ENCODE data around the gene AXDND1.
"Not testable (repeated sequence)": the region's sequence is repeated elsewhere in the genome, so short reads cannot be mapped to it uniquely, and the experiment has no call there.

Gene AXDND1

GRCh38 chr1:179365342-179366092 lies at the start of gene AXDND1:
Gene AXDND1 (plus strand): TSS chr1:179365971. CDS start chr1:179366510, 539 bp downstream.
- DNase-seq = peak; percentile 93

GRCh38 chr1:179318491-179318890 lies 47.3 kb upstream of the AXDND1 start:
- no peak for DNase-seq

GRCh38 chr1:179321533-179322216 lies 44.1 kb upstream of the AXDND1 start:
- DNase-seq = no peak

- no peak for DNase-seq
Measured at GRCh38 chr1:179322557-179322956, 43.2 kb upstream of the AXDND1 start.

- DNase-seq = no peak
Measured at GRCh38 chr1:179323436-179323835, 42.3 kb upstream of the AXDND1 start.

GRCh38 chr1:179325836-179326235 lies 39.9 kb upstream of the AXDND1 start:
- DNase-seq = no peak

GRCh38 chr1:179326746-179327145 lies 39.0 kb upstream of the AXDND1 start:
- no peak for DNase-seq

GRCh38 chr1:179327196-179327595 lies 38.6 kb upstream of the AXDND1 start:
- DNase-seq = no peak

- no peak for DNase-seq
Measured at GRCh38 chr1:179327679-179328078, 38.1 kb upstream of the AXDND1 start.

GRCh38 chr1:179329862-179330261 lies 35.9 kb upstream of the AXDND1 start:
- DNase-seq = no peak

- DNase-seq = no peak
Measured at GRCh38 chr1:179334440-179334839, 31.3 kb upstream of the AXDND1 start.

GRCh38 chr1:179337288-179337687 lies 28.5 kb upstream of the AXDND1 start:
- DNase-seq = no peak

- DNase-seq = no peak
Measured at GRCh38 chr1:179337942-179338560, 27.7 kb upstream of the AXDND1 start.

- no peak for DNase-seq
Measured at GRCh38 chr1:179340918-179341317, 24.9 kb upstream of the AXDND1 start.

GRCh38 chr1:179341943-179342547 lies 23.7 kb upstream of the AXDND1 start:
- DNase-seq = no peak

GRCh38 chr1:179342740-179343404 lies 22.9 kb upstream of the AXDND1 start:
- no peak for DNase-seq

GRCh38 chr1:179351281-179351680 lies 14.5 kb upstream of the AXDND1 start:
- DNase-seq = no peak

GRCh38 chr1:179352236-179352635 lies 13.5 kb upstream of the AXDND1 start:
- no peak for DNase-seq

- no peak for DNase-seq
Measured at GRCh38 chr1:179353546-179353945, 12.2 kb upstream of the AXDND1 start.

- not testable (repeated sequence) for DNase-seq
Measured at GRCh38 chr1:179361631-179362030, 4.1 kb upstream of the AXDND1 start.

GRCh38 chr1:179366093-179366800 lies 476 bp downstream of the AXDND1 start:
- DNase-seq = no peak

- no peak for DNase-seq
Measured at GRCh38 chr1:179369751-179370341, 4.1 kb downstream of the AXDND1 start.
